Heart left ventricle (tissue), 16 donors: ENCODE measurements around the gene COQ7. TPM values are rescaled to one million over a fixed set of nuclear protein-coding genes. Genes with fewer than 3 reads are reported as not detected.

Source experiments
- ATAC-seq, 4 donors: fragments of 200-7000 bp; cut with Tn5 transposase; one replicate each; pipeline ENCODE4 v1.9.1; 2020 to 2022; ENCODE audit warnings: moderate library complexity in 4 of 4, mild to moderate bottlenecking in 3 of 4, moderate number of reproducible peaks in 1 of 4
- DNase-seq, 5 donors: peaks; one replicate each; pipeline ENCODE4 v3.0.0-alpha.2; 2020
- H3K27ac ChIP-seq, 12 donors: fragments of 200-600 bp; sonication (generic) in 4 of 12; one replicate each; pipeline versions ENCODE4 v1.5.0 to v1.8.0; 2016 to 2022; ENCODE audit warnings: mild to moderate bottlenecking in 2 of 12
- H3K27me3 ChIP-seq, 9 donors: fragments of 200-600 bp; sonication (generic) in 2 of 9; one replicate each; pipeline versions ENCODE4 v1.5.1 to v1.8.0; 2016 to 2022; ENCODE audit warnings: mild to moderate bottlenecking in 3 of 9
- H3K36me3 ChIP-seq, 9 donors: fragments of 200-600 bp; sonication (generic) in 2 of 9; one replicate each; pipeline versions ENCODE4 v1.5.0 to v1.8.0; 2018 to 2022; ENCODE audit warnings: mild to moderate bottlenecking in 2 of 9
- H3K4me1 ChIP-seq, 12 donors: fragments of 200-600 bp; sonication (generic) in 4 of 12; one replicate each; pipeline versions ENCODE4 v1.5.0 to v1.8.0; 2016 to 2022; ENCODE audit warnings: mild to moderate bottlenecking in 3 of 12
- H3K4me3 ChIP-seq, 12 donors: fragments of 200-600 bp; sonication (generic) in 4 of 12; one replicate each; pipeline versions ENCODE4 v1.5.0 to v1.8.0; 2017 to 2022; ENCODE audit warnings: mild to moderate bottlenecking in 9 of 12, moderate library complexity in 4 of 12
- H3K9me3 ChIP-seq, 12 donors: fragments of 200-600 bp; sonication (generic) in 4 of 12; one replicate each; pipeline versions ENCODE4 v1.5.0 to v1.8.0; 2016 to 2022; ENCODE audit warnings: mild to moderate bottlenecking in 1 of 12
- CTCF ChIP-seq, 12 donors: fragments of 200-600 bp; sonication (generic) in 4 of 12; IDR thresholded peaks; one replicate each; pipeline versions ENCODE4 v1.5.0 to v1.8.0; 2018 to 2022; ENCODE audit warnings: antibody characterized with exemption in 12 of 12, mild to moderate bottlenecking in 5 of 12
- POLR2A ChIP-seq, 2 donors: fragments of 450-650 bp; IDR thresholded peaks; one replicate each; pipeline ENCODE4 v1.6.1; 2017; ENCODE audit warnings: antibody characterized with exemption in 2 of 2, mild to moderate bottlenecking in 2 of 2, moderate library complexity in 2 of 2
- WGBS, 4 donors: extraction: QIAGEN DNeasy Blood & Tissue Kit in 2 of 4; methylation state at CpG; one replicate each; pipeline versions ENCODE4 v1.1.5 to v1.1.7; 2013 to 2018; 5-methylcytosine and 5-hydroxymethylcytosine counted together
- intact Hi-C, 10 donors: fragments of 100-400 bp; cut with DNase I; formaldehyde crosslinking; loops; one replicate each; pipeline versions ENCODE4 v1.11.1 to v1.14.2; 2022
- long read RNA-seq, 3 donors: library from polyadenylated mRNA; unstranded; transcript quantifications; one replicate each; pipeline ENCODE4 v2.0.0, GENCODE V29; 2020 to 2021
- polyA plus RNA-seq, 2 donors: library from polyadenylated mRNA; stranded (reverse); fragments of 200-250 nt; gene quantifications; one replicate each; pipeline ENCODE4 v1.2.3, GENCODE V29; 2013
- total RNA-seq, 9 donors: library from RNA; depleted of rRNA in 2 of 9; stranded (reverse); fragments of >200 nt in 2 of 9; fragmentation: NEBNext Ultra II Directional in 3 of 9; extraction: Animal tissue kit (Norgen Biotek cat#: 25700) in 3 of 9; gene quantifications; one replicate each; pipeline versions ENCODE4 v1.1.0 to v1.2.4, GENCODE V29; 2016 to 2023
- donor health status: ischemic (EF 13 %, LVEDD 7.1; RV severe dilation, severe dysfunction).
- donor health status: healthy with polysubstance abuse.
- donor health status: DM: no; HTN: yes; CAD: no.
- donor health status: DM: no; HTN: no; CAD: no.
- donor health status: ischemic (EF 25% LVEDD 6.9; RV normal size, moderate dysfunction).
- donor health status: ischemic (EF 25% LVEDD 5.7; RV mildly dilated, moderate dysfunction).
- donor health status: healthy.
- donor health status: DM: yes; HTN: yes; CAD: no.
- donor health status: ischemic (EF 35%, LVEDD 5.7; RV mildly dilated, moderate dysfunction).
- donor health status: nonischemic (EF 11% LVEDD 7.7; RV severe dilation, severe dysfunction).
- donor health status: DM: yes; HTN: yes; CAD: no.
- donor health status: PGD.
- donor health status: ischemic (EF 29% LVEDD 5.4; RV normal size, mild dysfunction).
- donor health status: nonischemic (EF 23%, LVEDD 6.1; RV moderate dilation, normal function).

Gene COQ7
- total RNA-seq: 10 to 100 TPM; 24.9 to 45.1 (median 39.5) TPM
- 10 to 100 TPM; 23.9 to 26.1 TPM for polyA plus RNA-seq
- long read RNA-seq, donor 1, transcript COQ7-201 (6 exons, 2,657 nt): major isoform, 20 of 34 reads
- long read RNA-seq, donor 1, partial matches to known transcripts: 1 of 34 reads
- long read RNA-seq, donor 1, other reads (novel, unspliced or antisense): 11 of 34 reads
- long read RNA-seq, donor 2, transcript COQ7-201 (6 exons, 2,657 nt): major isoform, 50 of 66 reads
- long read RNA-seq, donor 2, partial matches to known transcripts: 2 of 66 reads
- long read RNA-seq, donor 2, other reads (novel, unspliced or antisense): 13 of 66 reads
- long read RNA-seq, donor 3, transcript COQ7-201 (6 exons, 2,657 nt): major isoform, 13 of 29 reads
- long read RNA-seq, donor 3, partial matches to known transcripts: 9 of 29 reads
- long read RNA-seq, donor 3, other reads (novel, unspliced or antisense): 4 of 29 reads

GRCh38 chr16:19067349-19068236, at the start of gene COQ7:
Gene COQ7, plus strand, starts transcription at chr16:19067614. Its CDS starts 51 bp downstream, at chr16:19067665.
- Histone ChIP-seq H3K4me3 (peak within 1 kb of the TSS; percentile 58 to 91 (median 76)), H3K27ac (peak within 1 kb of the TSS; percentile 95 to 100 (median 98)), H3K4me1 (peaks cover 0 to 23% (median 14%) of the 10 kb centered on the region in 12 donors), H3K27me3 (no peaks in the 10 kb centered on the region), H3K36me3 (peaks cover 0 to 12% (median 8%) of the 10 kb centered on the region in 9 donors), H3K9me3 (no peaks in the 10 kb centered on the region)
- WGBS, 4 donors: 0 to 1% (median 0%) methylated on average over 38 to 68 of the region's 68 CpGs
- intact Hi-C loops: loop anchor here in 6 of 10 donors (5.0 to 10.0 kb wide), 4 partner anchors 83 to 457 kb away; partner anchors contain the start of genes ARL6IP1 (in 3 of the 6), TMC7 (in 2 of the 6), CCP110 (in 1 of the 6) and GDE1 (in 1 of the 6)
- peak; percentile 96 to 99 (median 98) for ATAC-seq
- DNase-seq: peak; percentile 99 to 100 (median 99)
- TF ChIP-seq POLR2A (IDR thresholded peaks at IDR 0.05) (peak in 1 of 2 donors; percentile 66), CTCF (IDR thresholded peaks at IDR 0.05) (peak in 3 of 12 donors; percentile 7 to 32 (median 19))

GRCh38 chr16:19020689-19021088, 46.7 kb upstream of the COQ7 start:
- TF ChIP-seq POLR2A (IDR thresholded peaks at IDR 0.05): no peak
- Histone ChIP-seq H3K9me3 (peaks cover 0 to 5% (median 0%) of the 10 kb centered on the region in 12 donors), H3K4me3 (no peak overlapping the region), H3K27ac (no peak overlapping the region), H3K27me3 (no peaks in the 10 kb centered on the region), H3K36me3 (peaks cover 0 to 44% (median 0%) of the 10 kb centered on the region in 9 donors), H3K4me1 (no peaks in the 10 kb centered on the region)
- 93 to 96% (median 95%) methylated on average over 4 of the region's 4 CpGs for WGBS, 4 donors
- ATAC-seq: no peak
- intact Hi-C loops: no loop called here
- no peak for DNase-seq

GRCh38 chr16:19021747-19022146, 45.7 kb upstream of the COQ7 start:
- intact Hi-C loops: no loop called here
- no peaks in the 10 kb centered on the region for H3K27me3 ChIP-seq
- peaks cover 0 to 42% (median 0%) of the 10 kb centered on the region in 9 donors for H3K36me3 ChIP-seq
- H3K27ac ChIP-seq: no peak overlapping the region
- 90 to 96% (median 92%) methylated on average over 4 of the region's 4 CpGs for WGBS, 4 donors
- H3K4me3 ChIP-seq: no peak overlapping the region
- ATAC-seq: no peak
- H3K4me1 ChIP-seq: no peaks in the 10 kb centered on the region
- H3K9me3 ChIP-seq: peaks cover 0 to 5% (median 0%) of the 10 kb centered on the region in 12 donors
- TF ChIP-seq POLR2A (IDR thresholded peaks at IDR 0.05): no peak
- no peak for TF ChIP-seq CTCF (IDR thresholded peaks at IDR 0.05)
- no peak for DNase-seq

DNA sequence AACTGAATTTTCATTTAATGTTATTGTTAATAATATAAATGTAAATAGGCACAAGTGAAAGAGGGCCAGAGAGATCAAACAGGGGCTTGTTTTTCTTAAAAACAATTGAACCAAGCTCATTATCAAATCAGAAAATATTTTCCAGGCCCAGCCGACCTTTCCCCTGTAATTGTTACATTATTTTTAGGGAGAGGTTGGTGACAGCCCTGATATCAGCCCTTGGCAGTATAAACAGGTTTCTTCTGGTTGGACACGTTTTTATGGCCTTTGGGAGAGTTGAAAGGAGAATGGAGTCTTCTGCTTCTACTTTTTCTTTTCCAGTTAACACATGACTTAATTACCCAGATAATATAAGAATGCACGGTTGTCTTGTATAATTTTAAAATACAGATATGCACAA, 40.0 kb upstream of the COQ7 start:
- no peak for ATAC-seq
- Histone ChIP-seq H3K4me1 (peaks cover 0 to 16% (median 0%) of the 10 kb centered on the region in 12 donors), H3K27ac (no peak overlapping the region), H3K36me3 (peaks cover 0 to 16% (median 0%) of the 10 kb centered on the region in 9 donors), H3K27me3 (no peaks in the 10 kb centered on the region), H3K4me3 (no peak overlapping the region), H3K9me3 (no peaks in the 10 kb centered on the region)
- TF ChIP-seq POLR2A (IDR thresholded peaks at IDR 0.05) (no peak), CTCF (IDR thresholded peaks at IDR 0.05) (no peak)
- intact Hi-C loops: no loop called here
- 25 to 29% (median 28%) methylated on average over 3 of the region's 3 CpGs for WGBS, 4 donors
- no peak for DNase-seq
